IPS-18a (cell line): Measurements from ENCODE around the gene ANXA4.
"Not testable (repeated sequence)": the region's sequence is repeated elsewhere in the genome, so short reads cannot be mapped to it uniquely, and the experiment has no call there.

Source experiments
- H3K27ac ChIP-seq: one replicate; pipeline ENCODE4 v1.5.1; 2013; ENCODE audit warnings: low read length
- H3K27me3 ChIP-seq: one replicate; pipeline ENCODE4 v1.6.1; 2013; ENCODE audit warnings: mild to moderate bottlenecking, low read length; ENCODE audit not compliant: control insufficient read depth, insufficient read depth
- H3K36me3 ChIP-seq: one replicate; pipeline ENCODE4 v1.6.1; 2013; ENCODE audit warnings: low read depth, low read length; ENCODE audit not compliant: control insufficient read depth
- H3K4me1 ChIP-seq: one replicate; pipeline ENCODE4 v1.6.1; 2013; ENCODE audit warnings: low read depth, low read length; ENCODE audit not compliant: control insufficient read depth
- H3K4me3 ChIP-seq: one replicate; pipeline ENCODE4 v1.5.1; 2013; ENCODE audit warnings: low read length
- H3K9ac ChIP-seq: one replicate; pipeline ENCODE4 v1.6.1; 2013; ENCODE audit warnings: mild to moderate bottlenecking, low read length, moderate library complexity
- H3K9me3 ChIP-seq: one replicate; pipeline ENCODE4 v1.6.1; 2013; ENCODE audit warnings: low read depth, low read length; ENCODE audit not compliant: control insufficient read depth

The ANXA4 gene

GRCh38 chr2:69774258-69774983 lies 32.5 kb downstream of the ANXA4 start:
- H3K9me3 ChIP-seq, H3K9ac ChIP-seq, H3K27me3 ChIP-seq, H3K27ac ChIP-seq, H3K4me3 ChIP-seq, H3K36me3 ChIP-seq: not testable (repeated sequence)
- peaks cover 23% of the 10 kb centered on the region for H3K4me1 ChIP-seq

- Histone ChIP-seq H3K4me3 (no peak overlapping the region), H3K9ac (no peak overlapping the region), H3K36me3 (no peaks in the 10 kb centered on the region), H3K27me3 (no peaks in the 10 kb centered on the region), H3K9me3 (no peaks in the 10 kb centered on the region), H3K4me1 (peaks cover 23% of the 10 kb centered on the region), H3K27ac (no peak overlapping the region)
Measured at GRCh38 chr2:69774984-69775982, 33.3 kb downstream of the ANXA4 start.

GRCh38 chr2:69776886-69777785 lies 35.2 kb downstream of the ANXA4 start:
- Histone ChIP-seq H3K36me3 (no peaks in the 10 kb centered on the region), H3K27ac (peak overlapping the region; percentile 75), H3K9ac (peak overlapping the region; percentile 16), H3K4me1 (peaks cover 35% of the 10 kb centered on the region), H3K27me3 (no peaks in the 10 kb centered on the region), H3K4me3 (no peak overlapping the region), H3K9me3 (no peaks in the 10 kb centered on the region)

GRCh38 chr2:69777786-69778105 lies 35.8 kb downstream of the ANXA4 start:
- peaks cover 35% of the 10 kb centered on the region for H3K4me1 ChIP-seq
- H3K9me3 ChIP-seq: no peaks in the 10 kb centered on the region
- peak overlapping the region; percentile 75 for H3K27ac ChIP-seq
- peak overlapping the region; percentile 16 for H3K9ac ChIP-seq
- no peaks in the 10 kb centered on the region for H3K36me3 ChIP-seq
- no peaks in the 10 kb centered on the region for H3K27me3 ChIP-seq
- no peak overlapping the region for H3K4me3 ChIP-seq

GRCh38 chr2:69779258-69780001 lies 37.5 kb downstream of the ANXA4 start:
- H3K36me3 ChIP-seq: no peaks in the 10 kb centered on the region
- H3K4me1 ChIP-seq: peaks cover 30% of the 10 kb centered on the region
- no peaks in the 10 kb centered on the region for H3K9me3 ChIP-seq
- H3K4me3 ChIP-seq: no peak overlapping the region
- H3K9ac ChIP-seq: no peak overlapping the region
- no peak overlapping the region for H3K27ac ChIP-seq
- no peaks in the 10 kb centered on the region for H3K27me3 ChIP-seq

GRCh38 chr2:69780921-69781320 lies 39.0 kb downstream of the ANXA4 start:
- Histone ChIP-seq H3K4me3 (no peak overlapping the region), H3K36me3 (no peaks in the 10 kb centered on the region), H3K27me3 (no peaks in the 10 kb centered on the region), H3K4me1 (peaks cover 25% of the 10 kb centered on the region), H3K9me3 (no peaks in the 10 kb centered on the region), H3K27ac (no peak overlapping the region), H3K9ac (no peak overlapping the region)

GRCh38 chr2:69781321-69782248 lies 39.7 kb downstream of the ANXA4 start:
- H3K4me1 ChIP-seq: peaks cover 25% of the 10 kb centered on the region

GRCh38 chr2:69784228-69784627 lies 42.3 kb downstream of the ANXA4 start:
- H3K4me3 ChIP-seq: no peak overlapping the region
- no peaks in the 10 kb centered on the region for H3K9me3 ChIP-seq
- no peak overlapping the region for H3K27ac ChIP-seq
- H3K4me1 ChIP-seq: peaks cover 12% of the 10 kb centered on the region
- H3K27me3 ChIP-seq: no peaks in the 10 kb centered on the region
- H3K36me3 ChIP-seq: no peaks in the 10 kb centered on the region
- no peak overlapping the region for H3K9ac ChIP-seq

More at GRCh38 chr2:69781321-69782248, 39.7 kb downstream of the ANXA4 start:
- no peaks in the 10 kb centered on the region for H3K36me3 ChIP-seq
- no peak overlapping the region for H3K27ac ChIP-seq
- H3K9me3 ChIP-seq: no peaks in the 10 kb centered on the region
- no peaks in the 10 kb centered on the region for H3K27me3 ChIP-seq
- H3K9ac ChIP-seq: no peak overlapping the region
- H3K4me3 ChIP-seq: no peak overlapping the region

- no peaks in the 10 kb centered on the region for H3K36me3 ChIP-seq
- H3K4me3 ChIP-seq: no peak overlapping the region
- no peaks in the 10 kb centered on the region for H3K27me3 ChIP-seq
- H3K27ac ChIP-seq: no peak overlapping the region
- H3K9me3 ChIP-seq: no peaks in the 10 kb centered on the region
- H3K9ac ChIP-seq: no peak overlapping the region
- H3K4me1 ChIP-seq: peaks cover 21% of the 10 kb centered on the region
Measured at GRCh38 chr2:69785358-69785757, 43.4 kb downstream of the ANXA4 start.

- Histone ChIP-seq H3K27me3 (no peaks in the 10 kb centered on the region), H3K4me3 (no peak overlapping the region), H3K9ac (no peak overlapping the region), H3K36me3 (no peaks in the 10 kb centered on the region), H3K4me1 (peaks cover 27% of the 10 kb centered on the region), H3K27ac (no peak overlapping the region), H3K9me3 (no peaks in the 10 kb centered on the region)
Measured at GRCh38 chr2:69786052-69786560, 44.2 kb downstream of the ANXA4 start.
